DND-41 (cell line): ENCODE results near the gene MAGIX.

Experiments
- ATAC-seq: fragments of 200-7000 bp; cut with Tn5 transposase; 3 replicates; pipeline ENCODE4 v1.9.1; 2021; ENCODE audit warnings: low read depth; ENCODE audit not compliant: insufficient read depth
- DNase-seq: peaks from one replicate; pipeline ENCODE4 v3.0.0-alpha.2; 2020
- H2AFZ ChIP-seq: 2 replicates; pipeline ENCODE4 v1.6.0; 2012; ENCODE audit warnings: low read depth, low read length
- H3K27ac ChIP-seq: 2 replicates; pipeline ENCODE4 v1.5.1; 2012; ENCODE audit warnings: low read length, inconsistent platforms
- H3K27me3 ChIP-seq: fragments of 200-600 bp; sonication (generic); 2 replicates; pipeline ENCODE4 v1.6.0; 2012; ENCODE audit warnings: low read length, mild to moderate bottlenecking, inconsistent platforms; ENCODE audit not compliant: insufficient read depth, poor library complexity
- H3K36me3 ChIP-seq: 2 replicates; pipeline ENCODE4 v1.5.1; 2012; ENCODE audit warnings: low read length, inconsistent platforms; ENCODE audit not compliant: insufficient read depth
- H3K4me1 ChIP-seq: 2 replicates; pipeline ENCODE4 v1.5.1; 2012; ENCODE audit warnings: mild to moderate bottlenecking, low read length; ENCODE audit not compliant: insufficient read depth
- H3K4me2 ChIP-seq: 2 replicates; pipeline ENCODE4 v1.6.0; 2012; ENCODE audit warnings: mild to moderate bottlenecking, moderate library complexity, low read length, inconsistent platforms; ENCODE audit not compliant: insufficient read depth
- H3K4me3 ChIP-seq, 2 experiments: fragments of 200-600 bp in 1 of 2; shearing (Covaris generic) in 1 of 2; 2 replicates each; pipeline ENCODE4 v1.5.1; 2012 to 2016; ENCODE audit warnings: inconsistent platforms in 2 of 2, low read length in 2 of 2, mild to moderate bottlenecking in 2 of 2, low read depth in 1 of 2, moderate library complexity in 1 of 2
- H3K79me2 ChIP-seq: 2 replicates; pipeline ENCODE4 v1.6.0; 2012; ENCODE audit warnings: low read length, inconsistent platforms; ENCODE audit not compliant: insufficient read depth
- H3K9ac ChIP-seq: 2 replicates; pipeline ENCODE4 v1.6.0; 2012; ENCODE audit warnings: low read depth, mild to moderate bottlenecking, inconsistent platforms, low read length, moderate library complexity
- H3K9me3 ChIP-seq: 2 replicates; pipeline ENCODE4 v1.5.1; 2012; ENCODE audit warnings: low read length, moderate library complexity, mild to moderate bottlenecking, inconsistent platforms; ENCODE audit not compliant: insufficient read depth, severe bottlenecking
- H4K20me1 ChIP-seq: 2 replicates; pipeline ENCODE4 v1.6.0; 2012; ENCODE audit warnings: low read length; ENCODE audit not compliant: insufficient read depth
- EZH2 ChIP-seq: IDR thresholded peaks from 3 replicates; pipeline ENCODE4 v1.6.1; 2012; ENCODE audit warnings: borderline replicate concordance, low read depth, mild to moderate bottlenecking, moderate library complexity, low read length, inconsistent platforms; ENCODE audit not compliant: severe bottlenecking
- TF ChIP-seq, protein P1 (sequence below): IDR thresholded peaks from 2 replicates; pipeline ENCODE4 v1.5.1; 2012; ENCODE audit warnings: borderline replicate concordance, low read length, moderate library complexity, mild to moderate bottlenecking; ENCODE audit not compliant: poor library complexity, severe bottlenecking; ENCODE audit errors: extremely low read depth

MAGIX gene

GRCh38 chrX:49199315-49199595 lies 36.7 kb downstream of the MAGIX start:
- no peaks in the 10 kb centered on the region for H4K20me1 ChIP-seq
- H3K9ac ChIP-seq, result no peak overlapping the region; the same call in 1 of the 2 replicates
- no peak for ATAC-seq
- peak overlapping the region in 1 of 2 experiments; percentile 58; a peak in 2 of 4 replicates for H3K4me3 ChIP-seq
- TF ChIP-seq, protein P1, sequence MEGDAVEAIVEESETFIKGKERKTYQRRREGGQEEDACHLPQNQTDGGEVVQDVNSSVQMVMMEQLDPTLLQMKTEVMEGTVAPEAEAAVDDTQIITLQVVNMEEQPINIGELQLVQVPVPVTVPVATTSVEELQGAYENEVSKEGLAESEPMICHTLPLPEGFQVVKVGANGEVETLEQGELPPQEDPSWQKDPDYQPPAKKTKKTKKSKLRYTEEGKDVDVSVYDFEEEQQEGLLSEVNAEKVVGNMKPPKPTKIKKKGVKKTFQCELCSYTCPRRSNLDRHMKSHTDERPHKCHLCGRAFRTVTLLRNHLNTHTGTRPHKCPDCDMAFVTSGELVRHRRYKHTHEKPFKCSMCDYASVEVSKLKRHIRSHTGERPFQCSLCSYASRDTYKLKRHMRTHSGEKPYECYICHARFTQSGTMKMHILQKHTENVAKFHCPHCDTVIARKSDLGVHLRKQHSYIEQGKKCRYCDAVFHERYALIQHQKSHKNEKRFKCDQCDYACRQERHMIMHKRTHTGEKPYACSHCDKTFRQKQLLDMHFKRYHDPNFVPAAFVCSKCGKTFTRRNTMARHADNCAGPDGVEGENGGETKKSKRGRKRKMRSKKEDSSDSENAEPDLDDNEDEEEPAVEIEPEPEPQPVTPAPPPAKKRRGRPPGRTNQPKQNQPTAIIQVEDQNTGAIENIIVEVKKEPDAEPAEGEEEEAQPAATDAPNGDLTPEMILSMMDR, result no peak
- TF ChIP-seq EZH2, result no peak
- peaks cover 19% of the 10 kb centered on the region for H3K4me1 ChIP-seq
- no peaks in the 10 kb centered on the region for H3K36me3 ChIP-seq
- H3K27me3 ChIP-seq, result no peaks in the 10 kb centered on the region
- H3K9me3 ChIP-seq, result no peaks in the 10 kb centered on the region
- H3K4me2 ChIP-seq, result peak overlapping the region; percentile 75
- no peak for DNase-seq
- H3K79me2 ChIP-seq, result no peaks in the 10 kb centered on the region
- no peak overlapping the region for H3K27ac ChIP-seq
- H2AFZ ChIP-seq, result no peak overlapping the region

GRCh38 chrX:49199906-49200771 lies 37.6 kb downstream of the MAGIX start, which contains the start of gene SYP:
Gene SYP (minus strand): TSS chrX:49200193. CDS start chrX:49200186, 7 bp downstream.
- Histone ChIP-seq H3K4me1 (peaks cover 19% of the 10 kb centered on the region), H2AFZ (peak within 1 kb of the TSS; percentile 89), H3K36me3 (no peaks in the 10 kb centered on the region)

DNA sequence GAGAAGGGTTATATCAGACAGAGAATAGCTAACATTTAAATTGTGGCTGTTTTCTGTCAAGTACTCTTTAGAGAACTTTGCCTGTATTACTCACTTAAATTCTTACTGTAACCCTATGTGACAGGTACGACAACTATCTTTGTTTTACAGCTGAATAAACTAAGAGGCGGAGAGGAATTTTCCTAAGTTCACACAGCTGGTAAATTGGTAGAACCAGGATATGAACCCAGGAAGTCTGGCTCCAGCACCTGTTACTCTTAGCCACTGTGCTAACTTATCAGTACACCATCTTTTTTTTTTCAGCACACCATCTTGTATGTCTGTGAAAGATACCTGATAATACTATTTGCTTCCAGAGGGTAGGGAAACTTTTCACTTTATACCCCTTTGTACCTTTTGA lies 39.5 kb downstream of the MAGIX start:
- Histone ChIP-seq H3K4me2 (no peak overlapping the region), H3K4me1 (peaks cover 19% of the 10 kb centered on the region), H3K4me3 (no peak overlapping the region), H4K20me1 (no peaks in the 10 kb centered on the region), H3K27ac (no peak overlapping the region), H3K9ac (no peak overlapping the region), H3K36me3 (no peaks in the 10 kb centered on the region), H3K9me3 (no peaks in the 10 kb centered on the region), H2AFZ (no peak overlapping the region), H3K27me3 (no peaks in the 10 kb centered on the region), H3K79me2 (no peaks in the 10 kb centered on the region)
- ATAC-seq (no peak), DNase-seq (no peak)
- no peak for TF ChIP-seq EZH2
- TF ChIP-seq, protein P1, result no peak

More at GRCh38 chrX:49199906-49200771, 37.6 kb downstream of the MAGIX start, which contains the start of gene SYP:
- H3K9me3 ChIP-seq, result no peaks in the 10 kb centered on the region
- peak within 1 kb of the TSS; percentile 67 for H3K9ac ChIP-seq
- peak within 1 kb of the TSS; percentile 75 for H3K4me2 ChIP-seq
- H4K20me1 ChIP-seq, result no peaks in the 10 kb centered on the region
- DNase-seq (peak; percentile 89), ATAC-seq (peak; percentile 96)
- peak within 1 kb of the TSS; percentile 87 for H3K27ac ChIP-seq
- no peaks in the 10 kb centered on the region for H3K27me3 ChIP-seq
- H3K79me2 ChIP-seq, result no peaks in the 10 kb centered on the region
- H3K4me3 ChIP-seq, result peak within 1 kb of the TSS; percentile 16 to 61; a peak in 3 of 4 replicates
- no peak for TF ChIP-seq EZH2
- TF ChIP-seq, protein P1, result no peak
